ENCODE results near the gene TMIE. TPM values are rescaled to one million over a fixed set of nuclear protein-coding genes. Genes with fewer than 3 reads are reported as not detected.

Gene TMIE
- total and polyA plus RNA-seq, 9 of the 15 experiments (the other 6 are each of a cell fraction or from before 2014, with no cell fraction given): not detected

DNA sequence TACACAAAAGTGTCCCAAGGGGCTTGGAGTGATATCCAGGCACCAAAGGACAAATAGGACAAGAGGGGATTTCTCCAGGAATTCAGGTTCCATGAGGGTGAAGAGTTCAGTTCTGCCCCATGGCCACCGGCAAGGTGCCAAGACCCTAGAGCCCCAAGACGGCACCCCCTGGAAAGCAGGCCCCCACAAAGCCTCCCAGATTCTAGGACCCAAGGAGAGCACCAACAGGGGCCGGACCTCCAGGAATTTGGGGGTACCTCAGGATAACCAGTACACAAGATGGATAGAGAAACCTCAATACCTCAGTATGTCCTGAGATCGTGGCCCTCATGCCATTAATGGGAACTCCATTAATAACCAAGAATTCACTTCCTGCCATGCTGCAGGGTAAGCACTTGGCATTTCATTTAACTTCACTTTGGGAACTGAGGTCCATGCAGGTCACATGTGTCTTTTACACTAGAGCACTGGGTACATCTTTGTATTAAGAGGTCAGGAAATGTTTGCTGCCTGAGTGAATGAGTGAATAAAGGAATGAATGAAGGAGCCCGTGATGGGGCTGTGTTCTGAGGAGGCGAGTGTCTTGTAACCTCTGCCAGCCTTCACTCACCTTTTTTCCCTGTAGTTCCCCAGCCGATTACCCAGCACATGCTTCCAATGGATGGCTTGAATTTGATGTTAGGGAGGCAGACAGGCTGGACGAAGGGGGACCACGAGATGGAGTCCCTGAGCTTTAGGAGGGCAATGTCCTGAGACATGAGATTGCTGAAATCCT is 32.0 kb downstream of the TMIE start (continued):
- TF ChIP-seq, protein P1, sequence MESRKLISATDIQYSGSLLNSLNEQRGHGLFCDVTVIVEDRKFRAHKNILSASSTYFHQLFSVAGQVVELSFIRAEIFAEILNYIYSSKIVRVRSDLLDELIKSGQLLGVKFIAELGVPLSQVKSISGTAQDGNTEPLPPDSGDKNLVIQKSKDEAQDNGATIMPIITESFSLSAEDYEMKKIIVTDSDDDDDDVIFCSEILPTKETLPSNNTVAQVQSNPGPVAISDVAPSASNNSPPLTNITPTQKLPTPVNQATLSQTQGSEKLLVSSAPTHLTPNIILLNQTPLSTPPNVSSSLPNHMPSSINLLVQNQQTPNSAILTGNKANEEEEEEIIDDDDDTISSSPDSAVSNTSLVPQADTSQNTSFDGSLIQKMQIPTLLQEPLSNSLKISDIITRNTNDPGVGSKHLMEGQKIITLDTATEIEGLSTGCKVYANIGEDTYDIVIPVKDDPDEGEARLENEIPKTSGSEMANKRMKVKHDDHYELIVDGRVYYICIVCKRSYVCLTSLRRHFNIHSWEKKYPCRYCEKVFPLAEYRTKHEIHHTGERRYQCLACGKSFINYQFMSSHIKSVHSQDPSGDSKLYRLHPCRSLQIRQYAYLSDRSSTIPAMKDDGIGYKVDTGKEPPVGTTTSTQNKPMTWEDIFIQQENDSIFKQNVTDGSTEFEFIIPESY (CRISPR knock-in tag; IDR thresholded peaks at IDR 0.05): no peak
- TF ChIP-seq RBM22 (IDR thresholded peaks at IDR 0.05; ENCODE audit: low read depth, low read length, poor library complexity, severe bottlenecking) (no peak), STAT5A (IDR thresholded peaks at IDR 0.05; ENCODE audit: borderline replicate concordance, low read length) (no peak), KLF1 (tag; IDR thresholded peaks at IDR 0.05) (no peak)
- TF ChIP-seq, protein P2, sequence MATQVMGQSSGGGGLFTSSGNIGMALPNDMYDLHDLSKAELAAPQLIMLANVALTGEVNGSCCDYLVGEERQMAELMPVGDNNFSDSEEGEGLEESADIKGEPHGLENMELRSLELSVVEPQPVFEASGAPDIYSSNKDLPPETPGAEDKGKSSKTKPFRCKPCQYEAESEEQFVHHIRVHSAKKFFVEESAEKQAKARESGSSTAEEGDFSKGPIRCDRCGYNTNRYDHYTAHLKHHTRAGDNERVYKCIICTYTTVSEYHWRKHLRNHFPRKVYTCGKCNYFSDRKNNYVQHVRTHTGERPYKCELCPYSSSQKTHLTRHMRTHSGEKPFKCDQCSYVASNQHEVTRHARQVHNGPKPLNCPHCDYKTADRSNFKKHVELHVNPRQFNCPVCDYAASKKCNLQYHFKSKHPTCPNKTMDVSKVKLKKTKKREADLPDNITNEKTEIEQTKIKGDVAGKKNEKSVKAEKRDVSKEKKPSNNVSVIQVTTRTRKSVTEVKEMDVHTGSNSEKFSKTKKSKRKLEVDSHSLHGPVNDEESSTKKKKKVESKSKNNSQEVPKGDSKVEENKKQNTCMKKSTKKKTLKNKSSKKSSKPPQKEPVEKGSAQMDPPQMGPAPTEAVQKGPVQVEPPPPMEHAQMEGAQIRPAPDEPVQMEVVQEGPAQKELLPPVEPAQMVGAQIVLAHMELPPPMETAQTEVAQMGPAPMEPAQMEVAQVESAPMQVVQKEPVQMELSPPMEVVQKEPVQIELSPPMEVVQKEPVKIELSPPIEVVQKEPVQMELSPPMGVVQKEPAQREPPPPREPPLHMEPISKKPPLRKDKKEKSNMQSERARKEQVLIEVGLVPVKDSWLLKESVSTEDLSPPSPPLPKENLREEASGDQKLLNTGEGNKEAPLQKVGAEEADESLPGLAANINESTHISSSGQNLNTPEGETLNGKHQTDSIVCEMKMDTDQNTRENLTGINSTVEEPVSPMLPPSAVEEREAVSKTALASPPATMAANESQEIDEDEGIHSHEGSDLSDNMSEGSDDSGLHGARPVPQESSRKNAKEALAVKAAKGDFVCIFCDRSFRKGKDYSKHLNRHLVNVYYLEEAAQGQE (IDR thresholded peaks at IDR 0.05; ENCODE audit: borderline replicate concordance): peak; percentile 32; the same call in 1 of the 2 replicates
- TF ChIP-seq, protein P2 (CRISPR knock-in tag; IDR thresholded peaks at IDR 0.05; ENCODE audit: low read depth): no peak
- TF ChIP-seq, protein P3, sequence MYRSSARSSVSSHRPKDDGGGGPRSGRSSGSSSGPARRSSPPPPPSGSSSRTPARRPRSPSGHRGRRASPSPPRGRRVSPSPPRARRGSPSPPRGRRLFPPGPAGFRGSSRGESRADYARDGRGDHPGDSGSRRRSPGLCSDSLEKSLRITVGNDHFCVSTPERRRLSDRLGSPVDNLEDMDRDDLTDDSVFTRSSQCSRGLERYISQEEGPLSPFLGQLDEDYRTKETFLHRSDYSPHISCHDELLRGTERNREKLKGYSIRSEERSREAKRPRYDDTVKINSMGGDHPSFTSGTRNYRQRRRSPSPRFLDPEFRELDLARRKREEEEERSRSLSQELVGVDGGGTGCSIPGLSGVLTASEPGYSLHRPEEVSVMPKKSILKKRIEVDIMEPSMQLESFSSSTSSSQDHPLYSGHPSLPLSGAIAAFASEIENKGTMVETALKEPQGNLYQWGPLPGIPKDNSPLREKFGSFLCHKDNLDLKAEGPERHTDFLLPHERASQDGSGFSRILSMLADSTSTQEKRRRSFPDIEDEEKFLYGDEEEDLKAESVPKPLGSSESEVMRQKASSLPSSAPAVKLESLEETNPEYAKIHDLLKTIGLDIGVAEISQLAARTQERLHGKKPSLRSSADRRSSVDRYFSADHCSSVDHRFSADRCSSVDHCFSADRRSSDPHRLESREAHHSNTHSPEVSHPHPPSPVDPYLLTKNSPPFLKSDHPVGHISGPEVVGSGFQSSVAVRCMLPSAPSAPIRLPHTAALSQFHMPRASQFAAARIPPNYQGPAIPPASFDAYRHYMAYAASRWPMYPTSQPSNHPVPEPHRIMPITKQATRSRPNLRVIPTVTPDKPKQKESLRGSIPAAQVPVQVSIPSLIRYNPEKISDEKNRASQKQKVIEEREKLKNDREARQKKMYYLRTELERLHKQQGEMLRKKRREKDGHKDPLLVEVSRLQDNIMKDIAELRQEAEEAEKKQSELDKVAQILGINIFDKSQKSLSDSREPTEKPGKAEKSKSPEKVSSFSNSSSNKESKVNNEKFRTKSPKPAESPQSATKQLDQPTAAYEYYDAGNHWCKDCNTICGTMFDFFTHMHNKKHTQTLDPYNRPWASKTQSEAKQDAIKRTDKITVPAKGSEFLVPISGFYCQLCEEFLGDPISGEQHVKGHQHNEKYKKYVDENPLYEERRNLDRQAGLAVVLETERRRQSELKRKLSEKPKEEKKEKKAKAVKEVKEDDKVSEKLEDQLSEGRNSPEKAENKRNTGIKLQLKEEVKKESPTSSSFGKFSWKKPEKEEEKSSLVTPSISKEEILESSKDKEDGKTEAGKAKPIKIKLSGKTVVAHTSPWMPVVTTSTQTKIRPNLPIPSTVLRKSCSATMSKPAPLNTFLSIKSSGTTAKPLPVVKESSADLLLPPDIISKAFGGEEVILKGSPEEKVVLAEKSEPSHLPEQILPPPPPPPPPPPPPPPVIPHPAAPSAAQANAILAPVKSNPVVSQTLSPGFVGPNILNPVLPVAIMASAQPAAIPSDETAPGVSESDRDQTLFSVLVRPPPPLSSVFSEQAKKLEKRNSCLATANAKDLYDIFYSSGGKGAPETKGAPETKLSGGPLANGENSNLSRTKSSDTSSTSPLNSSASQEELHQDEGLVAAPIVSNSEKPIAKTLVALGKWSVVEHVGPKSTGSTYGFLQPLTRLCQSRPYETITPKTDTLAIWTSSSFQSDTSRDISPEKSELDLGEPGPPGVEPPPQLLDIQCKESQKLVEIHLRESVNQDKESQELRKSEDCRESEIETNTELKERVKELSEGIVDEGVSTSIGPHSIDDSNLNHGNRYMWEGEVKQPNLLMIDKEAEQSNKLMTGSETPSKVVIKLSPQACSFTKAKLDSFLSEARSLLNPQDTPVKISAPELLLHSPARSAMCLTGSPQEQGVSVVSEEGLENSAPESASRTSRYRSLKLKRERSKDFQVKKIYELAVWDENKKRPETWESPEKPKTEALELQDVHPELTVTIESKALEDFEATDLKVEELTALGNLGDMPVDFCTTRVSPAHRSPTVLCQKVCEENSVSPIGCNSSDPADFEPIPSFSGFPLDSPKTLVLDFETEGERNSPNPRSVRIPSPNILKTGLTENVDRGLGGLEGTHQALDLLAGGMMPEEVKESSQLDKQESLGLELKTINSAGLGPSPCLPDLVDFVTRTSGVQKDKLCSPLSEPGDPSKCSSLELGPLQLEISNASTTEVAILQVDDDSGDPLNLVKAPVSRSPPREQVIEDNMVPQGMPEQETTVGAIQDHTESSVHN (IDR thresholded peaks at IDR 0.05; ENCODE audit: borderline replicate concordance in 1 of 2, low read depth in 1 of 2): no peak

All from K562 (cell line).